OCI-LY3 (cell line): Measurements from ENCODE around the gene GNL1.
A peak's percentile ranks its signal among the peaks of the same experiment; 100 is the strongest.
"Not testable (repeated sequence)": the region's sequence is repeated elsewhere in the genome, so short reads cannot be mapped to it uniquely, and the experiment has no call there.

Experiments used
- H2AFZ ChIP-seq: fragments of 200-600, 300-600 bp; shearing (Covaris generic); 2 replicates; pipeline ENCODE4 v1.6.0; 2014; ENCODE audit warnings: antibody characterized with exemption, low read depth, low read length
- H3K27ac ChIP-seq: fragments of 200-600, 300-600 bp; sonication (generic); 2 replicates; pipeline ENCODE4 v1.5.1; 2014; ENCODE audit warnings: mild to moderate bottlenecking, low read length, moderate library complexity, mixed read lengths
- H3K27me3 ChIP-seq: fragments of 200-600, 300-600 bp; sonication (generic); 2 replicates; pipeline ENCODE4 v1.6.1; 2014; ENCODE audit warnings: low read depth, low read length, mixed read lengths
- H3K36me3 ChIP-seq: fragments of 200-600, 300-600 bp; sonication (generic); replicated peaks from 2 replicates; pipeline ENCODE3; 2014; ENCODE audit warnings: low read depth, low read length, mixed read lengths
- H3K4me1 ChIP-seq: fragments of 300-600, 200-600 bp; sonication (generic); 2 replicates; pipeline ENCODE4 v1.6.1; 2014; ENCODE audit warnings: low read length, mixed read lengths
- H3K4me2 ChIP-seq: fragments of 200-600, 300-600 bp; sonication (generic); 2 replicates; pipeline ENCODE4 v1.6.1; 2014; ENCODE audit warnings: low read length, mixed read lengths
- H3K4me3 ChIP-seq: fragments of 300-600, 200-600 bp; sonication (generic); 2 replicates; pipeline ENCODE4 v1.5.1; 2014; ENCODE audit warnings: antibody characterized with exemption, mild to moderate bottlenecking, low read length, moderate library complexity
- H3K79me2 ChIP-seq: fragments of 300-600, 200-600 bp; shearing (Covaris generic); 2 replicates; pipeline ENCODE4 v1.6.1; 2014; ENCODE audit warnings: mild to moderate bottlenecking, low read length, mixed read lengths
- H3K9ac ChIP-seq: fragments of 300-600, 200-600 bp; shearing (Covaris generic); 2 replicates; pipeline ENCODE4 v1.6.0; 2014; ENCODE audit warnings: mild to moderate bottlenecking, low read length, moderate library complexity
- H3K9me3 ChIP-seq: fragments of 200-600, 300-600 bp; shearing (Covaris generic); 2 replicates; pipeline ENCODE4 v1.6.1; 2014; ENCODE audit warnings: low read length, mixed read lengths; ENCODE audit not compliant: insufficient read depth
- H4K20me1 ChIP-seq: fragments of 200-600, 300-600 bp; sonication (generic); 2 replicates; pipeline ENCODE4 v1.6.1; 2016; ENCODE audit warnings: low read length, mixed read lengths; ENCODE audit not compliant: insufficient read depth
- CTCF ChIP-seq: fragments of 200-600, 300-600 bp; sonication (generic); IDR thresholded peaks from 2 replicates; pipeline ENCODE4 v1.5.1; 2014; ENCODE audit warnings: antibody characterized with exemption, low read length, low read depth
- EZH2phosphoT487 ChIP-seq: fragments of 200-600 bp; shearing (Covaris generic); IDR thresholded peaks from 2 replicates; pipeline ENCODE4 v1.6.1; 2018; ENCODE audit warnings: antibody characterized with exemption, mixed run types, low read depth

The GNL1 gene

GRCh38 chr6:30530014-30530413 is 26.3 kb downstream of the GNL1 start:
- H3K79me2 ChIP-seq, result no peaks in the 10 kb centered on the region
- H3K9ac ChIP-seq, result no peak overlapping the region
- H3K27ac ChIP-seq, result 0 out of 2 replicates have a peak overlapping the region, but pooled peaks have one; percentile 20
- TF ChIP-seq CTCF (no peak), EZH2phosphoT487 (no peak)
- no peak overlapping the region for H2AFZ ChIP-seq
- no peaks in the 10 kb centered on the region for H3K9me3 ChIP-seq
- H3K4me1 ChIP-seq, result peaks cover 30% of the 10 kb centered on the region
- H4K20me1 ChIP-seq, result no peaks in the 10 kb centered on the region
- H3K4me3 ChIP-seq, result no peak overlapping the region
- H3K36me3 ChIP-seq, result no peaks in the 10 kb centered on the region
- H3K27me3 ChIP-seq, result no peaks in the 10 kb centered on the region
- H3K4me2 ChIP-seq, result peak overlapping the region; percentile 27; the same call in 1 of the 2 replicates

- H3K36me3 ChIP-seq, H3K9me3 ChIP-seq, H3K27me3 ChIP-seq, H4K20me1 ChIP-seq, H3K4me3 ChIP-seq, H3K79me2 ChIP-seq, H2AFZ ChIP-seq, H3K9ac ChIP-seq: not testable (repeated sequence)
- peak overlapping the region; percentile 27 for H3K4me2 ChIP-seq
- H3K4me1 ChIP-seq, result peaks cover 30% of the 10 kb centered on the region
- peak overlapping the region; percentile 20; the same call in 1 of the 2 replicates for H3K27ac ChIP-seq
Observed at GRCh38 chr6:30529349-30529875, 26.9 kb downstream of the GNL1 start.

DNA sequence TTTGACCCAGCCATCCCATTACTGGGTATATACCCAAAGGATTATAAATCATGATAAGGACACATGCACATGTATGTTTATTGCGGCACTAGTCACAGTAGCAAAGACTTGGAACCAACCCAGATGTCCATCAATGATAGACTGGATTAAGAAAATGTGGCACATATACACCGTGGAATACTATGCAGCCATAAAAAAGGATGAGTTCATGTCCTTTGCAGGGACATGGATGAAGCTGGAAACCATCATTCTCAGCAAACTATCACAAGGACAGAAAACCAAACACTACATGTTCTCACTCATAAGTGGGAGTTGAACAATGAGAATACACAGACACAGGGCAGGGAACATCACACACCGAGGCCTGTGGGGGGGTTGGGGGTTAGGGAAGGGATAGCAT is 29.8 kb downstream of the GNL1 start:
- not testable (repeated sequence) for H3K27me3 ChIP-seq, H3K9me3 ChIP-seq, H3K36me3 ChIP-seq, H2AFZ ChIP-seq, H3K9ac ChIP-seq, H3K4me3 ChIP-seq, H3K27ac ChIP-seq, H3K4me2 ChIP-seq, H4K20me1 ChIP-seq, H3K79me2 ChIP-seq
- peaks cover 24% of the 10 kb centered on the region for H3K4me1 ChIP-seq

GRCh38 chr6:30521952-30522351 is 34.3 kb downstream of the GNL1 start:
- not testable (repeated sequence) for H3K79me2 ChIP-seq, H3K4me1 ChIP-seq, H3K9ac ChIP-seq, H3K27me3 ChIP-seq, H3K27ac ChIP-seq, H3K4me3 ChIP-seq, H3K4me2 ChIP-seq, H2AFZ ChIP-seq, H4K20me1 ChIP-seq, H3K36me3 ChIP-seq, H3K9me3 ChIP-seq

DNA sequence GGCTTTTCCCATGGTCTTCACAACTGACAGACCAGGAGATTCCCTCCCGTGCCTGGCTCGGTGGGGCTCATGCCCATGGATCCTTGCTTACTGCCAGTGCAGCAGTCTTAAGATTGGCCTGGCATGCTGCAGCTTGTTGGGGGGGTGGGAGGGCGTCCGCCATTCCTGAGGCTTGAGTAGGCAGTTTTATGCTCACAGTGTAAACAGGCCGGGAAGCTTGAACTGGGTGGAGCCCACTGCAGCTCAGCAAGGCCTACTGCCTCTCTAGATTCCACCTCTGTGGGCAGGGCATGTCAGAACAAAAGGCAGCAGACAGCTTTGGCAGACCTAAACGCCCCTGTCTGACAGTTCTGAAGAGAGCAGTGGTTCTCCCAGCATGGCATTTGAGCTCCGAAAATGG is 35.2 kb downstream of the GNL1 start:
- H3K9me3 ChIP-seq, H3K4me2 ChIP-seq, H2AFZ ChIP-seq, H3K36me3 ChIP-seq, H3K4me1 ChIP-seq, H3K9ac ChIP-seq, H3K4me3 ChIP-seq, H3K79me2 ChIP-seq, H4K20me1 ChIP-seq, H3K27ac ChIP-seq, H3K27me3 ChIP-seq: not testable (repeated sequence)

GRCh38 chr6:30520522-30520921 is 35.8 kb downstream of the GNL1 start:
- H3K27ac ChIP-seq, result no peak overlapping the region
- TF ChIP-seq EZH2phosphoT487 (no peak), CTCF (no peak)
- no peaks in the 10 kb centered on the region for H3K4me1 ChIP-seq
- no peaks in the 10 kb centered on the region for H3K9me3 ChIP-seq
- H4K20me1 ChIP-seq, result no peaks in the 10 kb centered on the region
- H2AFZ ChIP-seq, result no peak overlapping the region
- H3K4me2 ChIP-seq, result no peak overlapping the region
- no peak overlapping the region for H3K4me3 ChIP-seq
- H3K36me3 ChIP-seq, result no peaks in the 10 kb centered on the region
- no peaks in the 10 kb centered on the region for H3K27me3 ChIP-seq
- H3K79me2 ChIP-seq, result no peaks in the 10 kb centered on the region
- H3K9ac ChIP-seq, result no peak overlapping the region

GRCh38 chr6:30518505-30519145 is 37.7 kb downstream of the GNL1 start:
- H3K9ac ChIP-seq, H3K9me3 ChIP-seq, H3K4me1 ChIP-seq, H3K27me3 ChIP-seq, H3K27ac ChIP-seq, H3K79me2 ChIP-seq, H2AFZ ChIP-seq, H3K36me3 ChIP-seq, H3K4me2 ChIP-seq, H4K20me1 ChIP-seq, H3K4me3 ChIP-seq: not testable (repeated sequence)
